HG03066 (cell line): ENCODE data around the gene ACTR5.
"Not testable (repeated sequence)": the region's sequence is repeated elsewhere in the genome, so short reads cannot be mapped to it uniquely, and the experiment has no call there.

Source experiments
- ATAC-seq: cut with Tn5 transposase; IDR thresholded peaks from one replicate; pipeline ENCODE4 v1.9.1; 2021; ENCODE audit warnings: low read depth; ENCODE audit not compliant: unreplicated experiment

Gene ACTR5

GRCh38 chr20:38764567-38765318 lies 16.5 kb downstream of the ACTR5 start:
- ATAC-seq: no peak

- ATAC-seq: no peak
These were observed 17.8 kb downstream of the ACTR5 start for GRCh38 chr20:38766071-38766470.

- ATAC-seq: no peak
These were observed 21.4 kb downstream of the ACTR5 start for GRCh38 chr20:38769376-38770295.

- no peak for ATAC-seq
These were observed 22.3 kb downstream of the ACTR5 start for GRCh38 chr20:38770546-38770945.

- ATAC-seq: no peak
These were observed 22.7 kb downstream of the ACTR5 start for GRCh38 chr20:38770970-38771369.

- no peak for ATAC-seq
These were observed 23.4 kb downstream of the ACTR5 start for GRCh38 chr20:38771621-38772020.

- no peak for ATAC-seq
These were observed 25.9 kb downstream of the ACTR5 start for GRCh38 chr20:38774167-38774566.

GRCh38 chr20:38776363-38776762 lies 28.1 kb downstream of the ACTR5 start:
- ATAC-seq: no peak

- no peak for ATAC-seq
These were observed 31.2 kb downstream of the ACTR5 start for GRCh38 chr20:38779247-38780097.

GRCh38 chr20:38782275-38782674 lies 34.0 kb downstream of the ACTR5 start:
- ATAC-seq: no peak

GRCh38 chr20:38787870-38788269 lies 39.6 kb downstream of the ACTR5 start:
- ATAC-seq: no peak

GRCh38 chr20:38789503-38790199 lies 41.4 kb downstream of the ACTR5 start:
- ATAC-seq: no peak

- ATAC-seq: no peak
These were observed 42.2 kb downstream of the ACTR5 start for GRCh38 chr20:38790200-38791053.

GRCh38 chr20:38791291-38791690 lies 43.0 kb downstream of the ACTR5 start:
- no peak for ATAC-seq

GRCh38 chr20:38791940-38792339 lies 43.7 kb downstream of the ACTR5 start:
- ATAC-seq: no peak

GRCh38 chr20:38794057-38794456 lies 45.8 kb downstream of the ACTR5 start:
- ATAC-seq: not testable (repeated sequence)

GRCh38 chr20:38798266-38798665 lies 50.0 kb downstream of the ACTR5 start:
- ATAC-seq: no peak

GRCh38 chr20:38799203-38799602 lies 50.9 kb downstream of the ACTR5 start:
- ATAC-seq: no peak

GRCh38 chr20:38800882-38801281 lies 52.6 kb downstream of the ACTR5 start:
- ATAC-seq: no peak
